Right lobe of liver (tissue), 4 donors: ENCODE results near the gene ST7.

Source experiments
- POLR2A ChIP-seq: fragments of 450-650 bp; IDR thresholded peaks from one replicate; pipeline ENCODE4 v1.6.1; 2017; ENCODE audit warnings: antibody characterized with exemption, mild to moderate bottlenecking
- TF ChIP-seq, protein P1 (sequence below), 4 donors: fragments of 200-600 bp in 3 of 4; fragments of 450-650 bp in 1 of 4; IDR thresholded peaks; one replicate each; pipeline versions ENCODE4 v1.5.1 to v1.8.0; 2016 to 2022; ENCODE audit warnings: antibody characterized with exemption in 4 of 4, mild to moderate bottlenecking in 2 of 4
- donor health status: DM: no; HTN: no; CAD: no.
- donor health status: DM: no; HTN: no; CAD: no.
- donor health status: DM: no; HTN: yes; CAD: no.

DNA sequence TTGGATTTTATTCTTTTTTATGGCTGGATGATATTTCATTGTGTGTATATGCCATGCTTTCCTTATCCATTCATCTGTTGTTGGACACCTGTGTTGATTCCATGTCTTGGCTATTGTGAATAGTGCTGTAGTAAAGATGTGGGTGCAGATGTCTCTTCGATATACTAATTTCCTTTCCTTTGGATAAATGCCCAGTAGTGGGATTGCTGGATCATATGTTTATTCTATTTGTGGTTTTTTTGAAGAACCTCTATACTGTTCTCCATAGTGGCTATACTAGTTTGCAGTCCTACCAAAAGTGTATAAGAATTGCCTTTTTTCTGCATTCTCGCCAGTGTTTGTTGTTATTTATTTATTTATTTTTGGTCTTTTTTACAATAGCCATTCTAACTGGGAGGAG is 209.8 kb downstream of the ST7 start:
- no peak for TF ChIP-seq POLR2A
- TF ChIP-seq, protein P1, sequence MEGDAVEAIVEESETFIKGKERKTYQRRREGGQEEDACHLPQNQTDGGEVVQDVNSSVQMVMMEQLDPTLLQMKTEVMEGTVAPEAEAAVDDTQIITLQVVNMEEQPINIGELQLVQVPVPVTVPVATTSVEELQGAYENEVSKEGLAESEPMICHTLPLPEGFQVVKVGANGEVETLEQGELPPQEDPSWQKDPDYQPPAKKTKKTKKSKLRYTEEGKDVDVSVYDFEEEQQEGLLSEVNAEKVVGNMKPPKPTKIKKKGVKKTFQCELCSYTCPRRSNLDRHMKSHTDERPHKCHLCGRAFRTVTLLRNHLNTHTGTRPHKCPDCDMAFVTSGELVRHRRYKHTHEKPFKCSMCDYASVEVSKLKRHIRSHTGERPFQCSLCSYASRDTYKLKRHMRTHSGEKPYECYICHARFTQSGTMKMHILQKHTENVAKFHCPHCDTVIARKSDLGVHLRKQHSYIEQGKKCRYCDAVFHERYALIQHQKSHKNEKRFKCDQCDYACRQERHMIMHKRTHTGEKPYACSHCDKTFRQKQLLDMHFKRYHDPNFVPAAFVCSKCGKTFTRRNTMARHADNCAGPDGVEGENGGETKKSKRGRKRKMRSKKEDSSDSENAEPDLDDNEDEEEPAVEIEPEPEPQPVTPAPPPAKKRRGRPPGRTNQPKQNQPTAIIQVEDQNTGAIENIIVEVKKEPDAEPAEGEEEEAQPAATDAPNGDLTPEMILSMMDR (IDR thresholded peaks at IDR 0.05), result no peak
